GM18502 (cell line): ENCODE data around the gene TMEM18.

Experiments
- ATAC-seq: cut with Tn5 transposase; IDR thresholded peaks from one replicate; pipeline ENCODE4 v1.9.1; 2021; ENCODE audit warnings: mild to moderate bottlenecking; ENCODE audit not compliant: unreplicated experiment, poor library complexity

Gene TMEM18

GRCh38 chr2:655626-656025, 21.6 kb downstream of the TMEM18 start:
- ATAC-seq = no peak

GRCh38 chr2:654896-655295, 22.3 kb downstream of the TMEM18 start:
- ATAC-seq = no peak

GRCh38 chr2:653645-654425, 23.4 kb downstream of the TMEM18 start:
- ATAC-seq = no peak

GRCh38 chr2:652881-653480, 24.2 kb downstream of the TMEM18 start:
- no peak for ATAC-seq

GRCh38 chr2:651951-652373, 25.2 kb downstream of the TMEM18 start:
- ATAC-seq = no peak

- ATAC-seq = no peak
Observed at GRCh38 chr2:650343-651310, 26.6 kb downstream of the TMEM18 start.

- ATAC-seq = no peak
Observed at GRCh38 chr2:649426-650342, 27.5 kb downstream of the TMEM18 start.

- ATAC-seq = no peak
Observed at GRCh38 chr2:648476-649424, 28.5 kb downstream of the TMEM18 start.

- no peak for ATAC-seq
Observed at GRCh38 chr2:647691-648231, 29.4 kb downstream of the TMEM18 start.

GRCh38 chr2:647003-647560, 30.1 kb downstream of the TMEM18 start:
- ATAC-seq = no peak

GRCh38 chr2:644871-645270, 32.3 kb downstream of the TMEM18 start:
- no peak for ATAC-seq

GRCh38 chr2:643761-644160, 33.4 kb downstream of the TMEM18 start:
- no peak for ATAC-seq

GRCh38 chr2:643334-643733, 33.9 kb downstream of the TMEM18 start:
- no peak for ATAC-seq

- no peak for ATAC-seq
Observed at GRCh38 chr2:641872-642815, 35.1 kb downstream of the TMEM18 start.

GRCh38 chr2:641164-641871, 35.9 kb downstream of the TMEM18 start:
- ATAC-seq = no peak

GRCh38 chr2:639703-640102, 37.5 kb downstream of the TMEM18 start:
- no peak for ATAC-seq
